Spleen (tissue), 11 donors: Measurements from ENCODE around the gene PDPR. TPM values are rescaled to one million over a fixed set of nuclear protein-coding genes. Genes with fewer than 3 reads are reported as not detected.
"Not testable (repeated sequence)": the region's sequence is repeated elsewhere in the genome, so short reads cannot be mapped to it uniquely, and the experiment has no call there.

Experiments used
- DNase-seq: peaks from one replicate; pipeline ENCODE4 v3.0.0-alpha.2; 2020
- H3K27ac ChIP-seq, 8 donors: fragments of 200-600 bp; sonication (generic) in 7 of 8; 1 replicate in 4 of 8; 2 replicates in 4 of 8; pipeline versions ENCODE4 v1.5.0 to v1.8.0; 2016 to 2021; ENCODE audit warnings: inconsistent platforms in 4 of 8, mild to moderate bottlenecking in 4 of 8, moderate library complexity in 1 of 8
- H3K27me3 ChIP-seq, 7 donors: fragments of 200-600 bp; sonication (generic) in 6 of 7; replicated peaks in 1 of 7; 1 replicate in 4 of 7; 2 replicates in 3 of 7; pipeline versions ENCODE4 v1.5.0 to v1.8.0; 2016 to 2021; ENCODE audit warnings: inconsistent platforms in 3 of 7, mild to moderate bottlenecking in 1 of 7
- H3K36me3 ChIP-seq, 6 donors: fragments of 200-600 bp; sonication (generic) in 5 of 6; 1 replicate in 4 of 6; 2 replicates in 2 of 6; pipeline versions ENCODE4 v1.5.0 to v1.8.0; 2016 to 2021; ENCODE audit warnings: inconsistent platforms in 2 of 6
- H3K4me1 ChIP-seq, 6 donors: fragments of 200-600 bp; sonication (generic) in 5 of 6; 1 replicate in 3 of 6; 2 replicates in 3 of 6; pipeline versions ENCODE4 v1.5.0 to v1.8.0; 2016 to 2021; ENCODE audit warnings: inconsistent platforms in 3 of 6
- H3K4me3 ChIP-seq, 8 donors: fragments of 200-600 bp; sonication (generic) in 7 of 8; 1 replicate in 4 of 8; 2 replicates in 4 of 8; pipeline versions ENCODE4 v1.5.0 to v1.8.0; 2016 to 2021; ENCODE audit warnings: inconsistent platforms in 4 of 8, mild to moderate bottlenecking in 4 of 8, moderate library complexity in 2 of 8
- H3K9me3 ChIP-seq, 8 donors: fragments of 200-600 bp; sonication (generic) in 7 of 8; 1 replicate in 4 of 8; 2 replicates in 4 of 8; pipeline versions ENCODE4 v1.5.0 to v1.8.0; 2016 to 2021; ENCODE audit warnings: inconsistent platforms in 4 of 8
- POLR2A ChIP-seq, 3 donors: fragments of 450-650 bp; IDR thresholded peaks; one replicate each; pipeline ENCODE4 v1.5.1; 2017; ENCODE audit warnings: antibody characterized with exemption in 3 of 3, mild to moderate bottlenecking in 1 of 3
- POLR2AphosphoS5 ChIP-seq, 3 donors: sonication (generic); formaldehyde crosslinking; IDR thresholded peaks; one replicate each; pipeline ENCODE4 v1.5.1; 2017; ENCODE audit warnings: antibody characterized with exemption in 3 of 3
- WGBS, 5 donors: extraction: QIAGEN DNeasy Blood & Tissue Kit in 3 of 5; methylation state at CpG; one replicate each; pipeline versions ENCODE4 v1.1.5 to v1.1.7; 2013 to 2018; 5-methylcytosine and 5-hydroxymethylcytosine counted together
- intact Hi-C: fragments of 100-400 bp; cut with DNase I; formaldehyde crosslinking; loops from one replicate; pipeline ENCODE4 v1.15.0; 2023; ENCODE audit warnings: low total_unique reads
- polyA plus RNA-seq, 3 donors: library from polyadenylated mRNA; stranded (reverse); fragments of 200-250 nt; gene quantifications; one replicate each; pipeline ENCODE4 v1.2.1, GENCODE V29; 2013
- total RNA-seq, 7 donors: library from RNA; depleted of rRNA in 3 of 7; stranded (reverse); fragments of >200 nt in 3 of 7; fragmentation: NEBNext Ultra II Directional in 4 of 7; extraction: Animal tissue kit (Norgen Biotek cat#: 25700) in 4 of 7; gene quantifications; one replicate each; pipeline versions ENCODE4 v1.1.0 to v1.2.1, GENCODE V29; 2016 to 2021
- TF ChIP-seq, protein P1 (sequence below), 11 experiments: fragments of 200-600 bp in 7 of 11; fragments of 450-650 bp in 4 of 11; sonication (generic) in 4 of 11; IDR thresholded peaks in 8 of 11; conservative IDR thresholded peaks in 3 of 11; 1 replicate in 7 of 11; 2 replicates in 4 of 11; pipeline versions ENCODE4 v1.4.0 to v1.8.0; 2016 to 2021; ENCODE audit warnings: antibody characterized with exemption in 11 of 11, inconsistent platforms in 4 of 11, mild to moderate bottlenecking in 1 of 11
- donor health status: healthy with polysubstance abuse.
- donor health status: DM: no; HTN: no; CAD: no; lungs with moderate emphysema.
- donor health status: DM: no; HTN: no; CAD: no.
- donor health status: Bipolar disorder and iron deficiency.
- donor health status: healthy.
- donor health status: DM: no; HTN: no; CAD: no.
- donor health status: DM: yes; HTN: yes; CAD: no.

PDPR gene
- total and polyA plus RNA-seq, 10 donors = 4.6 to 48.4 (median 28.9) TPM

DNA sequence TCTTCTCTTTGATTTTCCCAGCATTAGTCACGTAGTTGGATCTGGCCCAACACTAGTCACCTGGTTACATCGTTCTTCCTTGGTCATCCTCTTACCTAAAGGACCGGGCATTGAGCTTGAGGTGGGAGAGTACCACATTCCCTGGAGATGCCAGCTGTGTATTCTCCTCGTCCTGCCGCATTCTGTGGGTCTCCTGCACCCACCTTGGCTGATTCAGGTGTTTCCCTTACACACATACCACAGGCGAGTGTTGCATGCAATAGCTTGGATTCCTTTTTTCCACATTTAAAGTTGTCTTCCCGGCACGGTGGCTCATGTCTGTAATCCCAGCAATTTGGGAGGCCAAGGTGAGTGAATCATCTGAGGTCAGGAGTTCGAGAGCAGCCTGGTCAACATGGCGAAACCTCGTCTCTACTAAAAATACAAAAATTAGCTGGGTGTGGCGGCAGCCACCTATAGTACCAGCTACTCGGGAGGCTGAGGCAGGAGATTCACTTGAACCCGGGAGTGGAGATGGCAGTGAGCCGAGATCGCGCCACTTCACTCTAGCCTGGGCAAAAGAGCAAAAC is 37.9 kb downstream of the PDPR start:
- H3K36me3 ChIP-seq = peaks cover 41 to 100% (median 93%) of the 10 kb centered on the region in 6 donors
- no peaks in the 10 kb centered on the region for H3K27me3 ChIP-seq
- H3K9me3 ChIP-seq = no peaks in the 10 kb centered on the region
- H3K4me3 ChIP-seq = no peak overlapping the region
- 84 to 96% (median 93%) methylated on average over 17 of the region's 17 CpGs for WGBS, 5 donors
- TF ChIP-seq POLR2A (IDR thresholded peaks at IDR 0.05) = no peak
- no peak for TF ChIP-seq POLR2AphosphoS5 (IDR thresholded peaks at IDR 0.05)
- TF ChIP-seq, protein P1, sequence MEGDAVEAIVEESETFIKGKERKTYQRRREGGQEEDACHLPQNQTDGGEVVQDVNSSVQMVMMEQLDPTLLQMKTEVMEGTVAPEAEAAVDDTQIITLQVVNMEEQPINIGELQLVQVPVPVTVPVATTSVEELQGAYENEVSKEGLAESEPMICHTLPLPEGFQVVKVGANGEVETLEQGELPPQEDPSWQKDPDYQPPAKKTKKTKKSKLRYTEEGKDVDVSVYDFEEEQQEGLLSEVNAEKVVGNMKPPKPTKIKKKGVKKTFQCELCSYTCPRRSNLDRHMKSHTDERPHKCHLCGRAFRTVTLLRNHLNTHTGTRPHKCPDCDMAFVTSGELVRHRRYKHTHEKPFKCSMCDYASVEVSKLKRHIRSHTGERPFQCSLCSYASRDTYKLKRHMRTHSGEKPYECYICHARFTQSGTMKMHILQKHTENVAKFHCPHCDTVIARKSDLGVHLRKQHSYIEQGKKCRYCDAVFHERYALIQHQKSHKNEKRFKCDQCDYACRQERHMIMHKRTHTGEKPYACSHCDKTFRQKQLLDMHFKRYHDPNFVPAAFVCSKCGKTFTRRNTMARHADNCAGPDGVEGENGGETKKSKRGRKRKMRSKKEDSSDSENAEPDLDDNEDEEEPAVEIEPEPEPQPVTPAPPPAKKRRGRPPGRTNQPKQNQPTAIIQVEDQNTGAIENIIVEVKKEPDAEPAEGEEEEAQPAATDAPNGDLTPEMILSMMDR (IDR thresholded peaks at IDR 0.05 in 8 of 11, conservative IDR thresholded peaks at IDR 0.05 in 3 of 11) = no peak
- peak; percentile 41 for DNase-seq
- intact Hi-C loops = no loop called here
- H3K27ac ChIP-seq = no peak overlapping the region
- no peaks in the 10 kb centered on the region for H3K4me1 ChIP-seq

DNA sequence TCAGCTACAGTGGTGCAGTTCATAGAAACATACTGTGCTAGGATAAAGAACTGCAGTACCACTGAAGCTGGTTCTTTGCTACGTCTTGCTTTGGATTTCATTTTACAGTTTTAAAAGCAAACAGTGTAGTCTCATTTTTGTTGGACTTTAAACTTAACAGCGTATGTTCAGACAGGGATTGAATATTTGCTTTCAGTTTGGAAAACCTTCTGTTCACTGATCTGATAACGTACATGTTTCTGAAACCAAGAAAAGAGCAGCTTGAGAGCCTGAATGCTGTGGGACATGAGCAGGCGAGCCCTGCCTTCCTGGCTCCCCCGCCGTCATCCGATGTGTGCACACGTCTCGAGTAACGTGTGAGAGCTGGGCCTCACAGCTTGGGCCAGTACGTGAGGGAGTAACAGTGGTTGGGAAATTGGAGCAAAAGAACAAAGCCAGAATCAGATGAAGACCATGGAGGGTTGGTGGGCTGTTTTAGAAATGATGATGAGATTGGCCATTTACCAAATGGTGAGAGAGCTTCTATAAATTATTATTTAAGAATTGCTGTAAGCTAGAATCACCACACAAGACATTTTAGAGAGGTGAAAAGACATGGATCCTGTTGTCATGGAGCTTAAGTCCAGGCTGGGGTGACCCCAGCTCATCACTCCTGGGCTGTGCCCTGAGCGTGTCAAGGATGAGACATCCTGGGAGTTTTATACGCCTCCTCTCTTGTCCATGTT is 38.6 kb downstream of the PDPR start:
- H3K4me3 ChIP-seq = no peak overlapping the region
- DNase-seq = peak; percentile 76

DNA sequence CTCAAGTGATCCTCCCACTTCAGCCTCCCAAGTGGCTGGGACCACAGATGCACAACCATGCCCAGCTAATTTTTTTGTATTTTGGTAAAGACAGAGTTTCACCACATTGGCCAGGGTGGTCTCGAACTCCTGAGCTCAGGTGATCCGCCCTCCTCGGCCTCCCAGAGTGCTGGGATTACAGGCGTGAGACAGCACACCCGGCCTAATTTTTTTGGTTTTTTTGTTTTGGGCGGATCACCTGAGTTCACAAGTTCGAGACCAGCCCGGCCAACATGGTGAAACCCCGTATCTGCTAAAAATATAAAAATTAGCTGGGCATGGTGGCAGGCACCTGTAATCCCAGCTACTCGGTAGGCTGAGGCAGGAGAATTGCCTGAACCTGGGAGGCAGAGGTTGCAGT is 40.6 kb downstream of the PDPR start:
- 95 to 98% (median 96%) methylated on average over 10 of the region's 10 CpGs for WGBS, 5 donors
- H3K4me3 ChIP-seq, H3K9me3 ChIP-seq, intact Hi-C loops, H3K27ac ChIP-seq, H3K4me1 ChIP-seq, H3K27me3 ChIP-seq: not testable (repeated sequence)
- peaks cover 44 to 100% (median 100%) of the 10 kb centered on the region in 6 donors for H3K36me3 ChIP-seq
- peak; percentile 43 for DNase-seq

More for the DNA sequence above, 38.6 kb downstream of the PDPR start:
- TF ChIP-seq, protein P1 (IDR thresholded peaks at IDR 0.05 in 8 of 11, conservative IDR thresholded peaks at IDR 0.05 in 3 of 11) = no peak
- TF ChIP-seq POLR2AphosphoS5 (IDR thresholded peaks at IDR 0.05) = peak in 1 of 3 donors; percentile 36
- 94 to 98% (median 97%) methylated on average over 13 of the region's 13 CpGs for WGBS, 5 donors
- Histone ChIP-seq H3K36me3 (peaks cover 47 to 100% (median 97%) of the 10 kb centered on the region in 6 donors), H3K4me1 (no peaks in the 10 kb centered on the region), H3K27ac (no peak overlapping the region), H3K27me3 (no peaks in the 10 kb centered on the region), H3K9me3 (no peaks in the 10 kb centered on the region)
- intact Hi-C loops = no loop called here

DNA sequence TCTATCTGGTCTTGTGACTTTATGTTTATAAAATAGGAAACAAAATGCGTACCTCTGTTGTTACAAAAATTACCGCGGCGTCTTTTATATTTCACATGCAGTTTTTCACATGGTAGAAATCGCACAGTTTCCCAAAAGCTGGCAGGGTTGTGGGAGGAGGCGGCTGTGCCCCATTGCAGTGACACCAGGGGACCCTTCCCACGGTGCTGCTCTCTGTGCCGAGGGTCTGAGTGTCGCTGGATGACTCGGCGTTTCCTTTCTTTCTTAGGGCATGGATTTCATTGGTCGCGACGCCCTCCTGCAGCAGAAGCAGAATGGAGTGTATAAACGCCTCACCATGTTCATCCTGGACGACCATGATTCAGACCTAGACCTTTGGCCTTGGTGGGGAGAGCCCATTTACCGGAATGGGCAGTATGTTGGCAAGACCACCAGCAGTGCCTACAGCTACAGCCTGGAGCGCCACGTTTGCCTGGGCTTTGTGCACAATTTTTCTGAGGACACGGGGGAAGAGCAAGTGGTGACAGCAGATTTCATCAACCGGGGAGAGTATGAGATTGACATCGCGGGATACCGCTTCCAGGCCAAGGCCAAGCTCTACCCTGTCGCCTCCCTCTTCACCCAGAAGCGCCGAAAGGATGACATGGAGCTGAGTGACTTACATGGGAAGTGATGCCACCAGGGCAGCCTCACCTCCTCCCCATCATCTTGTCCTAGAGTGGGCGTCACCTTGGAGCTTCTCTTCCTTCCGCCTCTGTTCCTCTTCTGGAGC is 42.3 kb downstream of the PDPR start:
- Histone ChIP-seq H3K27ac (no peak overlapping the region), H3K4me3 (no peak overlapping the region), H3K4me1 (no peaks in the 10 kb centered on the region), H3K36me3 (peaks cover 51 to 100% (median 100%) of the 10 kb centered on the region in 6 donors), H3K27me3 (no peaks in the 10 kb centered on the region), H3K9me3 (no peaks in the 10 kb centered on the region)
- intact Hi-C loops = no loop called here
- peak; percentile 63 for DNase-seq
- TF ChIP-seq POLR2A (IDR thresholded peaks at IDR 0.05) = no peak
- no peak for TF ChIP-seq POLR2AphosphoS5 (IDR thresholded peaks at IDR 0.05)
- TF ChIP-seq, protein P1 (IDR thresholded peaks at IDR 0.05 in 8 of 11, conservative IDR thresholded peaks at IDR 0.05 in 3 of 11) = no peak
- 89 to 92% (median 91%) methylated on average over 29 of the region's 29 CpGs for WGBS, 5 donors
